GM12874 (cell line): ENCODE data around the gene HJV.
A peak's percentile ranks its signal among the peaks of the same experiment; 100 is the strongest.

Experiments used
- CTCF ChIP-seq: IDR thresholded peaks from 2 replicates; pipeline ENCODE4 v1.5.1; 2011; ENCODE audit warnings: low read depth, mild to moderate bottlenecking, control low read depth, low read length, moderate library complexity; ENCODE audit not compliant: insufficient read depth

Gene HJV

GRCh38 chr1:146035048-146035423 is 13.5 kb upstream of the HJV start:
- no peak for TF ChIP-seq CTCF

GRCh38 chr1:146032631-146033219 is 11.2 kb upstream of the HJV start:
- 0 out of 2 replicates have a peak, but pooled peaks have one; percentile 40 for TF ChIP-seq CTCF

- no peak for TF ChIP-seq CTCF
Measured at GRCh38 chr1:146031476-146031875, 9.9 kb upstream of the HJV start.

GRCh38 chr1:146029117-146029516 is 7.6 kb upstream of the HJV start:
- no peak for TF ChIP-seq CTCF

- no peak for TF ChIP-seq CTCF
Measured at GRCh38 chr1:146022403-146023127, 1.0 kb upstream of the HJV start.

GRCh38 chr1:146021050-146021445 is 487 bp downstream of the HJV start:
- no peak for TF ChIP-seq CTCF

- no peak for TF ChIP-seq CTCF
Measured at GRCh38 chr1:146020058-146021049, 1.2 kb downstream of the HJV start.
